H9 (cell line): Measurements from ENCODE around the gene C19orf53. TPM values are rescaled to one million over a fixed set of nuclear protein-coding genes. Genes with fewer than 3 reads are reported as not detected.

Source experiments
- DNase-seq: peaks from one replicate; pipeline ENCODE4 v3.0.0-alpha.2; 2017
- H2AFZ ChIP-seq: one replicate; pipeline ENCODE4 v1.6.1; 2013; ENCODE audit warnings: mild to moderate bottlenecking, low read length, control low read depth, moderate library complexity
- H2AK5ac ChIP-seq: 2 replicates; pipeline ENCODE4 v1.6.1; 2013; ENCODE audit warnings: low read length, control low read depth, mixed read lengths; ENCODE audit not compliant: insufficient read length
- H2BK120ac ChIP-seq: one replicate; pipeline ENCODE4 v1.6.1; 2013; ENCODE audit warnings: low read depth, mild to moderate bottlenecking, low read length, control low read depth, inconsistent platforms; ENCODE audit not compliant: poor library complexity, severe bottlenecking
- H2BK12ac ChIP-seq: 2 replicates; pipeline ENCODE4 v1.6.1; 2013; ENCODE audit warnings: low read length, control low read depth, mixed read lengths, low read depth; ENCODE audit not compliant: insufficient read length
- H2BK15ac ChIP-seq: 2 replicates; pipeline ENCODE4 v1.6.1; 2013; ENCODE audit warnings: low read depth, low read length, control low read depth
- H2BK20ac ChIP-seq: one replicate; pipeline ENCODE4 v1.6.1; 2013; ENCODE audit warnings: low read depth, mild to moderate bottlenecking, low read length, control low read depth, inconsistent platforms; ENCODE audit not compliant: poor library complexity, severe bottlenecking
- H2BK5ac ChIP-seq: 2 replicates; pipeline ENCODE4 v1.6.1; 2013; ENCODE audit warnings: low read length, control low read depth, mixed read lengths; ENCODE audit not compliant: insufficient read length
- H3K14ac ChIP-seq: 2 replicates; pipeline ENCODE4 v1.6.1; 2013; ENCODE audit warnings: low read length, control low read depth; ENCODE audit not compliant: insufficient read depth
- H3K18ac ChIP-seq: 2 replicates; pipeline ENCODE4 v1.6.1; 2013; ENCODE audit warnings: low read depth, mild to moderate bottlenecking, mixed read lengths, low read length, control low read depth; ENCODE audit not compliant: insufficient read length
- H3K23ac ChIP-seq: 2 replicates; pipeline ENCODE4 v1.6.1; 2013; ENCODE audit warnings: low read length, control low read depth, mixed read lengths, low read depth; ENCODE audit not compliant: insufficient read length
- H3K23me2 ChIP-seq: 2 replicates; pipeline ENCODE4 v1.6.1; 2013; ENCODE audit warnings: low read depth, mild to moderate bottlenecking, mixed read lengths, low read length, control low read depth; ENCODE audit not compliant: insufficient read length, poor library complexity, severe bottlenecking
- H3K27ac ChIP-seq: 2 replicates; pipeline ENCODE4 v1.5.1; 2013; ENCODE audit warnings: low read length, control low read depth, mixed read lengths, low read depth; ENCODE audit not compliant: insufficient read length
- H3K27me3 ChIP-seq: 2 replicates; pipeline ENCODE4 v1.6.1; 2013; ENCODE audit warnings: low read length, control low read depth, inconsistent platforms; ENCODE audit not compliant: insufficient read depth
- H3K4ac ChIP-seq: 2 replicates; pipeline ENCODE4 v1.6.1; 2013; ENCODE audit warnings: low read depth, mild to moderate bottlenecking, control low read depth, inconsistent platforms, low read length, moderate library complexity
- H3K4me1 ChIP-seq: 2 replicates; pipeline ENCODE4 v1.6.1; 2013; ENCODE audit warnings: low read length, control low read depth, inconsistent platforms; ENCODE audit not compliant: insufficient read depth
- H3K4me2 ChIP-seq: 2 replicates; pipeline ENCODE4 v1.6.1; 2013; ENCODE audit warnings: low read length, control low read depth, mixed read lengths; ENCODE audit not compliant: insufficient read length, insufficient read depth
- H3K56ac ChIP-seq: 2 replicates; pipeline ENCODE4 v1.6.1; 2013; ENCODE audit warnings: low read depth, mild to moderate bottlenecking, mixed read lengths, low read length, control low read depth; ENCODE audit not compliant: insufficient read length
- H3K79me1 ChIP-seq: 2 replicates; pipeline ENCODE4 v1.6.1; 2013; ENCODE audit warnings: low read depth, mild to moderate bottlenecking, moderate library complexity, low read length, control low read depth, inconsistent platforms; ENCODE audit not compliant: insufficient read depth, poor library complexity, severe bottlenecking
- H3K79me2 ChIP-seq: 2 replicates; pipeline ENCODE4 v1.6.1; 2013; ENCODE audit warnings: low read length, control low read depth, inconsistent platforms; ENCODE audit not compliant: insufficient read depth
- H3K9ac ChIP-seq: 2 replicates; pipeline ENCODE4 v1.6.1; 2013; ENCODE audit warnings: low read length, control low read depth, mixed read lengths; ENCODE audit not compliant: insufficient read length; ENCODE audit errors: extremely low read depth
- H3K9me3 ChIP-seq: one replicate; pipeline ENCODE4 v1.6.1; 2013; ENCODE audit warnings: low read depth, low read length, inconsistent platforms; ENCODE audit not compliant: control insufficient read depth
- H3T11ph ChIP-seq: one replicate; pipeline ENCODE4 v1.6.1; 2013; ENCODE audit warnings: mild to moderate bottlenecking, low read length, control low read depth, inconsistent platforms
- H4K20me1 ChIP-seq: one replicate; pipeline ENCODE4 v1.6.1; 2013; ENCODE audit not compliant: control insufficient read depth, insufficient read length, insufficient read depth
- H4K5ac ChIP-seq: 2 replicates; pipeline ENCODE4 v1.6.1; 2013; ENCODE audit warnings: low read depth, mild to moderate bottlenecking, mixed read lengths, low read length, control low read depth; ENCODE audit not compliant: insufficient read length
- H4K8ac ChIP-seq: replicated peaks from 2 replicates; pipeline ENCODE4 v1.6.1; 2013; ENCODE audit warnings: low read length, control low read depth, mixed read lengths, low read depth; ENCODE audit not compliant: insufficient read length
- H4K91ac ChIP-seq: 2 replicates; pipeline ENCODE4 v1.6.1; 2013; ENCODE audit warnings: low read depth, mild to moderate bottlenecking, moderate library complexity, mixed read lengths, low read length, control low read depth; ENCODE audit not compliant: insufficient read length
- H3K27ac Mint-ChIP-seq, 3 experiments: 2 replicates in 2 of 3; 3 replicates in 1 of 3; pipeline ENCODE4 v1.8.0; 2020 to 2021; ENCODE audit warnings: mixed read lengths in 3 of 3, mild to moderate bottlenecking in 1 of 3, moderate library complexity in 1 of 3
- H3K27me3 Mint-ChIP-seq: 2 replicates; pipeline ENCODE4 v1.8.0; 2021; ENCODE audit warnings: low read depth, mild to moderate bottlenecking, moderate library complexity, mixed read lengths
- H3K36me3 Mint-ChIP-seq, 3 experiments: 2 replicates in 2 of 3; 3 replicates in 1 of 3; pipeline ENCODE4 v1.8.0; 2020 to 2021; ENCODE audit warnings: low read depth in 3 of 3, mixed read lengths in 3 of 3; ENCODE audit not compliant: insufficient read depth in 1 of 3
- H3K4me1 Mint-ChIP-seq, 2 experiments: 2 replicates each; pipeline ENCODE4 v1.8.0; 2020; ENCODE audit warnings: mixed read lengths in 2 of 2
- H3K4me3 Mint-ChIP-seq, 2 experiments: 2 replicates in 1 of 2; 3 replicates in 1 of 2; pipeline ENCODE4 v1.8.0; 2020 to 2021; ENCODE audit warnings: mild to moderate bottlenecking in 2 of 2, mixed read lengths in 2 of 2, moderate library complexity in 1 of 2
- H3K9me3 Mint-ChIP-seq, 2 experiments: 2 replicates in 1 of 2; 3 replicates in 1 of 2; pipeline ENCODE4 v1.8.0; 2020; ENCODE audit warnings: mild to moderate bottlenecking in 2 of 2, mixed read lengths in 2 of 2, moderate library complexity in 1 of 2
- total RNA-seq: library from RNA; stranded (reverse); gene quantifications from 2 replicates; pipeline ENCODE4 v1.2.1, GENCODE V29; 2021
- TF ChIP-seq, protein P1 (sequence below): fragments of 200-600 bp; sonication (generic); conservative IDR thresholded peaks from 3 replicates; pipeline ENCODE4 v1.8.0; 2021; ENCODE audit warnings: antibody characterized with exemption, mild to moderate bottlenecking

The C19orf53 gene
- total RNA-seq, 1 experiment from 2014 or later = 129 TPM

DNA sequence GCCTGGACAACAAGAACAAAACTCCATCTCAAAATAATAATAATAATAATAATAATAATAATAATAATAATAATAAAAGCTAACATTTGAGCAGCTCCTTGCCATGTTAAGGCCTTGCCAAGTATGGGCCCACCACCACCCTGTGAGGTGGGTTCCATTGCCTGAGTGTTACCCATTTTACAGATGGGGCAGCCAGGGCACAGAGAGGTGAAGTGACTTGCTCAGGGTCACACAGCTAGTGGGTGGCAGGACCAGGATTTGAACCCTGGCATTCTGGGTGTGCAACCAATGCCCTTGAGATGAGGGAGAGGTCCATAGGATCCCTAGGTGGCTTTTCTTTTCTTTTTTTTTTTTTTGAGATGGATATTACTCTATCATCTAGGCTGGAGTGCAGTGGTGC lies 50.4 kb downstream of the C19orf53 start:
- Histone ChIP-seq H2BK12ac (no peak overlapping the region), H4K5ac (no peak overlapping the region), H3K79me2 (no peaks in the 10 kb centered on the region), H2BK20ac (no peak overlapping the region), H3T11ph (no peak overlapping the region), H2AK5ac (no peak overlapping the region), H3K4ac (no peak overlapping the region), H3K23ac (no peak overlapping the region), H3K79me1 (no peaks in the 10 kb centered on the region), H3K14ac (no peak overlapping the region), H2BK15ac (no peak overlapping the region), H2BK5ac (no peak overlapping the region), H2AFZ (no peak overlapping the region), H3K23me2 (no peaks in the 10 kb centered on the region), H3K18ac (no peak overlapping the region), H4K91ac (no peak overlapping the region), H4K20me1 (no peaks in the 10 kb centered on the region), H3K9ac (no peak overlapping the region), H3K27ac (no peak overlapping the region), H4K8ac (no peak overlapping the region), H3K56ac (no peak overlapping the region), H3K4me1 (no peaks in the 10 kb centered on the region), H3K27me3 (no peaks in the 10 kb centered on the region), H2BK120ac (no peak overlapping the region), H3K9me3 (no peaks in the 10 kb centered on the region), H3K4me2 (no peak overlapping the region)
- TF ChIP-seq, protein P1, sequence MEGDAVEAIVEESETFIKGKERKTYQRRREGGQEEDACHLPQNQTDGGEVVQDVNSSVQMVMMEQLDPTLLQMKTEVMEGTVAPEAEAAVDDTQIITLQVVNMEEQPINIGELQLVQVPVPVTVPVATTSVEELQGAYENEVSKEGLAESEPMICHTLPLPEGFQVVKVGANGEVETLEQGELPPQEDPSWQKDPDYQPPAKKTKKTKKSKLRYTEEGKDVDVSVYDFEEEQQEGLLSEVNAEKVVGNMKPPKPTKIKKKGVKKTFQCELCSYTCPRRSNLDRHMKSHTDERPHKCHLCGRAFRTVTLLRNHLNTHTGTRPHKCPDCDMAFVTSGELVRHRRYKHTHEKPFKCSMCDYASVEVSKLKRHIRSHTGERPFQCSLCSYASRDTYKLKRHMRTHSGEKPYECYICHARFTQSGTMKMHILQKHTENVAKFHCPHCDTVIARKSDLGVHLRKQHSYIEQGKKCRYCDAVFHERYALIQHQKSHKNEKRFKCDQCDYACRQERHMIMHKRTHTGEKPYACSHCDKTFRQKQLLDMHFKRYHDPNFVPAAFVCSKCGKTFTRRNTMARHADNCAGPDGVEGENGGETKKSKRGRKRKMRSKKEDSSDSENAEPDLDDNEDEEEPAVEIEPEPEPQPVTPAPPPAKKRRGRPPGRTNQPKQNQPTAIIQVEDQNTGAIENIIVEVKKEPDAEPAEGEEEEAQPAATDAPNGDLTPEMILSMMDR = no peak
- Mint-ChIP-seq H3K36me3 (peaks cover 33 to 78% (median 64%) of the 10 kb centered on the region in 3 experiments), H3K4me3 (no peak overlapping the region), H3K9me3 (no peaks in the 10 kb centered on the region), H3K4me1 (peaks cover 10 to 25% of the 10 kb centered on the region in 2 experiments), H3K27ac (no peak overlapping the region), H3K27me3 (no peaks in the 10 kb centered on the region)
- DNase-seq = no peak
